Type B pancreatic cell (in vitro differentiated cells): Measurements from ENCODE around the gene SGF29. TPM values are rescaled to one million over a fixed set of nuclear protein-coding genes. Genes with fewer than 3 reads are reported as not detected.

Source experiments
- DNase-seq: peaks from one replicate; pipeline ENCODE4 v3.0.0; 2021; ENCODE audit warnings: mixed read lengths; ENCODE audit not compliant: unreplicated experiment; ENCODE audit errors: extremely low spot score
- H3K27ac Mint-ChIP-seq: 2 replicates; pipeline ENCODE4 v1.8.0; 2021; ENCODE audit warnings: mild to moderate bottlenecking, mixed read lengths
- H3K27me3 Mint-ChIP-seq: 2 replicates; pipeline ENCODE4 v1.8.0; 2021; ENCODE audit warnings: mixed read lengths
- H3K36me3 Mint-ChIP-seq: 2 replicates; pipeline ENCODE4 v1.8.0; 2021; ENCODE audit warnings: mixed read lengths
- H3K4me1 Mint-ChIP-seq: one replicate; pipeline ENCODE4 v1.8.0; 2021; ENCODE audit warnings: mixed read lengths; ENCODE audit not compliant: unreplicated experiment
- H3K4me3 Mint-ChIP-seq: 2 replicates; pipeline ENCODE4 v1.8.0; 2021; ENCODE audit warnings: mild to moderate bottlenecking, mixed read lengths
- H3K9me3 Mint-ChIP-seq: 2 replicates; pipeline ENCODE4 v1.8.0; 2021; ENCODE audit warnings: mixed read lengths
- total RNA-seq: library from RNA; stranded (reverse); gene quantifications from 2 replicates; pipeline ENCODE4 v1.2.1, GENCODE V29; 2021; ENCODE audit warnings: low replicate concordance
- TF ChIP-seq, protein P1 (sequence below): fragments of 200-600 bp; sonication (generic); conservative IDR thresholded peaks from 2 replicates; pipeline ENCODE4 v1.5.0; 2021; ENCODE audit warnings: antibody characterized with exemption, mild to moderate bottlenecking

The SGF29 gene
- total RNA-seq, 1 donor from 2014 or later, result 29.6 TPM

DNA sequence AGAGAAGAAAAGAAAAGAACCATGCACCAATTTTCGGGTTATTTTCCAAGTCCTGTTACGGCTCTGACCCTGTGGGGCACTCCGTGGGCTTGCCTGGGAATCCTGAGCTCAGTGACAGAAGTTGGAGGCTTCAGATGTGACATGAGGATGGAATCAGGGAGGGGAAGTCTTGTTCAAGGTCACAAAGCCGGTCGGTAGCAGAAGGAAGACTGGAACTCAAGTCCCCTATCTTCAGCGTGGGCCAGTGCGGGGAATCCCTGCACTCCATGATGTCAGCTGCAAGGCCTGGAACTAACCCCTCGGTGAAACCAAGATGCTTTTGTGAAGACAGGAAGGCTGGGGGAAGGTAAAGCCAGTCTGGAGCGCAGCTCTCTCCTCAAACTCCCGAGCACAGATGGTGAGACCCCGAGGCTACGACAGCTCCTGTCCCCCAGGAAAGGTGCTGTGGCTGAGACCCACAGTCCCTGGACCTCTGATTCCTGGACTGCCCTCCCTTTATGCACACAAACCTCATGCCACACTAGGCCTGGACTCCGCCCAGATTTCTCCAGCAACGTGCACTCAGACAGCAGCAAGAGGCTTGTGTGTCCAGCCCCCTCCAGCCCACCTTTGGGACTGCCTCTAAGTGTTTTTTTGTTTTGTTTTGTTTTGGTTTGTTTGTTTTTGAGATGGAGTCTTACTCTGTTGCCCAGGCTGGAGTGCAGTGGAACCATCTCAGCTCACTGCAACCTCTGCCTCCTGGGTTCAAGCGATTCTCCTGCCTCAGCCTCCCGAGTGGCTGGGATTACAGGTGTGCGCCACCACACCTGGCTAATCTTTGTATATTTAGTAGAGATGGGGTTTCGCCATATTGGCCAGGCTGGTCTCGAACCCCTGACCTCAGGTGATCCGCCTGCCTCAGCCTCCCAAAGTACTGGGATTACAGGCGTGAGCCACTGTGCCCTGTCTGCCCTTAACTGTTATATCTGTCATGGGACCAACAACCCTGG lies 41.6 kb upstream of the SGF29 start:
- Mint-ChIP-seq H3K4me1 (no peaks in the 10 kb centered on the region), H3K27me3 (no peaks in the 10 kb centered on the region), H3K9me3 (no peaks in the 10 kb centered on the region), H3K36me3 (no peaks in the 10 kb centered on the region), H3K27ac (no peak overlapping the region), H3K4me3 (no peak overlapping the region)
- TF ChIP-seq, protein P1, sequence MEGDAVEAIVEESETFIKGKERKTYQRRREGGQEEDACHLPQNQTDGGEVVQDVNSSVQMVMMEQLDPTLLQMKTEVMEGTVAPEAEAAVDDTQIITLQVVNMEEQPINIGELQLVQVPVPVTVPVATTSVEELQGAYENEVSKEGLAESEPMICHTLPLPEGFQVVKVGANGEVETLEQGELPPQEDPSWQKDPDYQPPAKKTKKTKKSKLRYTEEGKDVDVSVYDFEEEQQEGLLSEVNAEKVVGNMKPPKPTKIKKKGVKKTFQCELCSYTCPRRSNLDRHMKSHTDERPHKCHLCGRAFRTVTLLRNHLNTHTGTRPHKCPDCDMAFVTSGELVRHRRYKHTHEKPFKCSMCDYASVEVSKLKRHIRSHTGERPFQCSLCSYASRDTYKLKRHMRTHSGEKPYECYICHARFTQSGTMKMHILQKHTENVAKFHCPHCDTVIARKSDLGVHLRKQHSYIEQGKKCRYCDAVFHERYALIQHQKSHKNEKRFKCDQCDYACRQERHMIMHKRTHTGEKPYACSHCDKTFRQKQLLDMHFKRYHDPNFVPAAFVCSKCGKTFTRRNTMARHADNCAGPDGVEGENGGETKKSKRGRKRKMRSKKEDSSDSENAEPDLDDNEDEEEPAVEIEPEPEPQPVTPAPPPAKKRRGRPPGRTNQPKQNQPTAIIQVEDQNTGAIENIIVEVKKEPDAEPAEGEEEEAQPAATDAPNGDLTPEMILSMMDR, result no peak
- no peak for DNase-seq

DNA sequence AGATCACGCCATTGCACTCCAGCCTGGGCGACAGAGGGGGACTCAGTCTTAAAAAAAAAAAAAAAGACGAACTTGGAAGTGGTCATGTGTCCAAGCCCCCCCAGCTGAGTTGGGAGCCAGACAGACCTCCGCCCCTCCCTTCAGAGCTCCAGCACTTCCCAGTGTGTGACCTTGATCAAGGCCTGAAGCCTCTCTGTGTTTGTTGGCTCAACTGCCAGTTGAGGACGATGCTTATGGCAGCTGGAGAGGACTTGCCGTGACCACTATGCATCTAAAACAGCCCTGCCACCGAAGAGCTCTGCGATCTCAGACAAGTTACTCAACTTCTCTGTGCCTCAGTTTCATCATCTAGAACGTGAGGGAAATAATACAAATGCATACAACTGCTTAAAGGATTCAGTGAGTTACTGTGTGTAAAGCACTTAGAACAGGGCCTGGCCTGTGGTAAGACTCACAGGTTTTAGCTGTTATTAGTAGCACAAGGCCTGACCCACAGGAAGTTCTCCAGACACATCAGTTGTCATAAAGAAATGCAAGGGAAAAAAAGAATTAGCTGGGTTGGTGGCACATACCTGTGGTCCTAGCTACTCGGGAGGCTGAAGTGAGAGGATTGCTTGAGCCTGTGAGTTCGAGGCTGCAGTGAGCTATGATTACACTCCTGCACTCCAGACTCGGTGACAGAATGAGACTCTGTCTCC lies 40.1 kb upstream of the SGF29 start:
- no peaks in the 10 kb centered on the region for H3K9me3 Mint-ChIP-seq
- no peaks in the 10 kb centered on the region for H3K4me1 Mint-ChIP-seq
- no peaks in the 10 kb centered on the region for H3K27me3 Mint-ChIP-seq
- DNase-seq, result no peak
- H3K36me3 Mint-ChIP-seq, result no peaks in the 10 kb centered on the region
- no peak overlapping the region for H3K27ac Mint-ChIP-seq
- TF ChIP-seq, protein P1, result no peak
- H3K4me3 Mint-ChIP-seq, result no peak overlapping the region

DNA sequence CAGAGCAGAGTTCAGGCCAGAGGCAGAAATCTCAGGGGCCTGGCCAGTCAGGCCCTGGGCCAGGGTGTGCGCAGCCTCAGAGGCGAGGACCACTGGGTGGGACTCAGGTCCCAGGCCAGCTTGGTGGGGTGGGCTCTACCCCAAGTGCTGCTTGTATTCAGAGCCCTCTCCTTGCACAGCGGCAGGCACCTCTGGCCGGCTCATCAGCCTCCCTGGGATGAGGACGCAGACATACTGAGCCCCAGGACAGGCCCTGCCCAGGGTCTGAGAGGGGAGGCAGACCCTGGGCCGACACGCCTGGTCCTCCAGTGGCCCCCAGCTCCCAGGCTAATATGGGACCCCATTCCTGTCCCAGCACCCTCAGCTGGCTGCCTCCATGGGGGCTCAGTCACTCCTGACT lies 39.5 kb upstream of the SGF29 start:
- Mint-ChIP-seq H3K4me3 (no peak overlapping the region), H3K9me3 (no peaks in the 10 kb centered on the region), H3K27me3 (no peaks in the 10 kb centered on the region), H3K27ac (no peak overlapping the region), H3K36me3 (no peaks in the 10 kb centered on the region), H3K4me1 (no peaks in the 10 kb centered on the region)
- no peak for DNase-seq
- TF ChIP-seq, protein P1, result no peak

DNA sequence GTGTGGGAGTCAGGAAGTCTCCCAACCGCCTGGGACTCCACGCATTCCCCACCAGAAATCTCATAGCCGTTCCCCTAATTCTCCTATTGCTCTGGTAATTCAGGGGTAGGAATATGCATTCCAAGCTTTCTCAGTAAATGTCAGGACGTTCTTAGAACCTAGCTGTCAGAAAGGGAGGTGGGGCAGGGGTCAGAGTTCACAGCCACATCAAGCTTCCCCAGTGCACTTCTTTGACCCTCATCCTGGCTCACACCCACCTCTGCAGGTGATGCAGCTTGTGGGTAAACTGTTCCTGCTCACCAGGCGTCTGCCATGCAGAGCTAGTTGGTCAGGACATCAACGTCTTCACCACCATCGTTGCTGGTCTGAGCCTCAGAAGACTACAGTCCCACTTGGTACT lies 33.0 kb upstream of the SGF29 start:
- Mint-ChIP-seq H3K27me3 (no peaks in the 10 kb centered on the region), H3K9me3 (no peaks in the 10 kb centered on the region), H3K4me3 (no peak overlapping the region), H3K4me1 (no peaks in the 10 kb centered on the region), H3K27ac (no peak overlapping the region), H3K36me3 (no peaks in the 10 kb centered on the region)
- DNase-seq, result no peak
- TF ChIP-seq, protein P1, result no peak

DNA sequence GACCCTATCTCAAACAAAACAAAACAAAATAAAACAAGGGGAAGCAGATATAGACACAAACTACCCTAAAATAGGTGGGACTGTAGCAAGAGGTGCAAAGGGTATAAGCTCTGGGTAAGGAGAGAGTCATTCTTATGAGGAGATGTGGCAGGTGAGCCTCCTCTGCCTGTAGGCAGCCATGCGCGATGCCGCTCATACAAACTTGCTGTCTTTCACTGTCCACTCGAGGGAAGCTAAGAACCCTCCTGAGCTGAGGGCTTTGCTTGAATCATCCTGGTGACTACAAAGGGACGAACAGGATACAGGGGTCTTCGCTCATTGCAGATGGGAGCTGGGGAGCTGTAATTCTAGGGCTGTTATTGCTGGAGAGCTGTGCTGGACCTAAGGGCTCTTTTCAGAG lies 32.3 kb upstream of the SGF29 start:
- H3K4me3 Mint-ChIP-seq, result no peak overlapping the region
- H3K27ac Mint-ChIP-seq, result no peak overlapping the region
- H3K36me3 Mint-ChIP-seq, result no peaks in the 10 kb centered on the region
- no peaks in the 10 kb centered on the region for H3K9me3 Mint-ChIP-seq
- H3K27me3 Mint-ChIP-seq, result no peaks in the 10 kb centered on the region
- TF ChIP-seq, protein P1, result no peak
- no peak for DNase-seq
- no peaks in the 10 kb centered on the region for H3K4me1 Mint-ChIP-seq
